ENCODE measurements around the gene C18orf54.

The C18orf54 gene

DNA sequence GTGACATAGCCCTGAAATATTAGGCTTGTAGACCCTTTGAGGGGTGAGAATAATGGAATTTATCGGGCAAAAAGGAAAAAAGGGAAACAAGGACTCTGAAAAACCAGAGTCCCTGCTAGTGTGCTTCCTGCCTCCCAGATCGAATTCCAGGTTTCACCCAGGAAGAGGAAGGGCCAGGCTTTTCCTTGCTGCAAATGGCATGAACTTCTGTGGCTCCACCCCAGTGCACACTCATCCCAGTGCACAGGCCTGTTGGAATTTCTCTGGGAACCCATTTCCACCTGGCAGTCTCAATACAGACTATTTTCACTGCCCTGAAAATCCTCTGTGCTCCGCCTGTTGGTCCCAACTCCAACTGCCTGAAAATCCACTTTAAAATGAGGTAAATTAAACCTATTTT lies 29.9 kb downstream of the C18orf54 start:
- DNase-seq: peak; percentile 42

DNA sequence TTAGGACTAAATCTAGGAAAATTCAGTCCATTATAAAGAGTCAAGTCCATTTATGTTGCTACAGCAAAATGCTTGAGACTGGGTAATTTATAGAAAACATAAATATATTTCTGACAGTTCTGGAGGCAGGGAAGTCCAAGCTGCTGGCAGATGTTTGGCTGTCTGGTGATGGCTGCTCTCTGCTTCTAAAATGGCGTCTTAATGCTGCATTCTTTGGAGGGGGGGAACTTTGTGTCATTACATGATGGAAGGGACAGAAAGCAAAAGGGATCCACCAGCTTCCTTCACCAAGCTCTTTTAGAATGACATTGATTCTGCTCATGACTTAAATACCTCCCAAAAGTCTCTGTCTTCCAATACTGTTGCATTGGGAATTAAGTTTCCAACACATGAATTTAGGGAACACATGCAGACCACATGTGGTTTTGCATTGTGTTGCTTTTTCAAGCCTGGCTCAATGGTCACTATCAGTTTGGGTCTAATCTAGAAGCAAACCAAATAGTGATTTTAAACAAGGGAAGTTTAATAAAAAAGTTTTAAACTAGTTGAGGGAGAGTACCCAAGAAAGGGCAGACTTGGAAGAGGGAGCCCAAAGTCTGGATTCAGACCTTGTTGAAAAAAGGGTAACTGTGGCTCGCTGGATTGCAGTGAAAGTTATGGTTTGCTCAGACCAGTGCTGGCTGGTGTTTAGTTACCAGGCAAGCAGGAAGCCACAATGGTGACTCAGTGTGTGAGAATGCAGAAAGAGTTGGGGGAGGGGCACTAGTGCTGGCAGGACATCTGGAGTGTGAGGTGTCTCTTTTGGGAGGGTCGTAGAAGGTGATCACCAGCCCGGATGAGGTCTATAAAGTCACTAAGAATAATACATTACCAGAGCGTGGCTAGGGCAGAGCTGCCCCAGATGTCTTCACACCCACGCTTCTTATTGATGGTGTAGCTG lies 30.8 kb downstream of the C18orf54 start:
- DNase-seq: peak; percentile 90

DNA sequence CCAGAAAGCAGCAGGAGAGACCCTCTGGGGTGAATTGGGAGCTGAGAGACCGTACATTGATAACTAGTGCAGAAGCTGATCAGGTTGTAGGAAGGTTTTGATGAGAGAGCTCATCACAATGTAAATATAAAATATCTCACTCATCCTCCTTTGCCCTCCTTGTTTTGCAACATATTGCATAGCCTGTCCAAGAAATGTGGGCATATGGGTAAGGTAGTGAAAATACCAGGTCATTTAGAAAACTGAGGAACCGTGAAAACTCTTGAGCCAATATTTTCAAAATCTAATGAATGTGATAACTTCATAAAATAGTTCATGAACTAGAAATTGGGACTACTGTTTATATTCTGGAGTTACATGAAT lies 31.4 kb downstream of the C18orf54 start:
- no peak for DNase-seq

DNA sequence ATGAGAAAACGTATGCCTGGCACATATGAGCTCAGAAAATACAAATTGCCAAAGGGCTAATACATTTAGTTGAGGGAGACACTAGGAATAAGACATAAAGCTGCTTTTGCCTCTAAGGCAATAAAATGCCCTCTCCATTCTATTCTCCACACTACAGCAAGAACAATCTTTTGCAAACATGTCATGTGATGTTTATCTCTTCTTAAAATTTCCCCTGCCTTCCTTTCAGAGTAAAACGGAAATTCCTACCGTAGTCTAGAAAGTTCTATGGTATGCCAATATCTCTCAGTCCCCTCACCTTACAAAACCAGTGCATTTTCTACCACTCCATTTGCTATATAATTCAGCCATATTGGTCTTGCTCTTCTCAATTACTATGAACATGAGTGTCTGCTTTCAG lies 33.1 kb downstream of the C18orf54 start:
- no peak for DNase-seq

DNA sequence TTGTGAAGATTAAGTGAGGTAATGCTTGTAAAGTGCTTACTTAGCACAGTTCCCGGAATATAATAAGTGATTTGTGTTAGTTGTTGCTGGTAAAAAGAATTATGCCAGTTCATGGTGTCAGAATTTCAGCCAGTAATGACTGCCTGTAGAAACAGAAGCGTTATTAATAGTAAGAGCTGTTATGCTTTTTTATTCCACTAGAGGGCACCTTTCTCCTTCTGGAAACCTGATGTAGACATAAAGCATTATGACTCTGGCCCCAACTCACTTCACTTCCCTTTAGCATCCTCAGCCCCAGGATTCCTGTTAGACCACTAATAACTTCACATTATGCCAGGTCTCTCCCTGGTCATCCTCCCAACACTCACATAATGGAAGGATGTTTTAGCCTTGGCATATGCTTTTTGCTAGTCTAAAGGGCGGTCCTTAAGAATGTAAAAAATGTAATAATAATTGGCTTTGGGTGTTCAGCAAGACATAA lies 34.9 kb downstream of the C18orf54 start:
- peak; percentile 68 for DNase-seq

DNA sequence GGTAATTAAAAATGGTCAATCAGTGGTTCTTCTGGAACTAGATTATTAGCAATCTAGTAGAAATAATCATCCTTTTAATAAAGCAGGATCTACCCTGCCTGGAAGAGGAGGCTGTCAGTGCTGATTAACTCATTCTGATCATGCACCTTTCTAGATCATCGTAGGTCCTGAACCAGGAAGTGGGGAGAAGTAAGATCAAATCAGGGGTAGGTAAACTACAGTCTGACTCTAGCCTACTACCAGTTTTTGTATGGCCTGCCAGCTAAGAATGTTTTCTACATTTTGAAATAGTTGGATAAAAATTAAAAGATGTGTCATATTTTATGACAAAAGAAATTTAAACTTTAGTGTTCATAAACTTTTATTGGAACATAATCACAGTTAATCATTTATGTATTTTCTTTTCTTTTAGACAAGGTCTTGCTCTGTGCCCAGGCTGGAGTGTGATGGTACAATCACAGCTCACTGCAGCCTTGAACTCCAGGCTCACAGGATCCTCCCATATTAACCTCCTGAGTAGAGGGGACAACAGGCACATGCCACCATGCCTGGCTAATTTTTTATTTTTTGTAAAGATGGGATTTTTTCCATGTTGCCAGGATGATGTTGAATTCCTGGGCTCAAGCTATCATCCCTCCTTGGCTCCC lies 36.1 kb downstream of the C18orf54 start:
- DNase-seq: no peak

DNA sequence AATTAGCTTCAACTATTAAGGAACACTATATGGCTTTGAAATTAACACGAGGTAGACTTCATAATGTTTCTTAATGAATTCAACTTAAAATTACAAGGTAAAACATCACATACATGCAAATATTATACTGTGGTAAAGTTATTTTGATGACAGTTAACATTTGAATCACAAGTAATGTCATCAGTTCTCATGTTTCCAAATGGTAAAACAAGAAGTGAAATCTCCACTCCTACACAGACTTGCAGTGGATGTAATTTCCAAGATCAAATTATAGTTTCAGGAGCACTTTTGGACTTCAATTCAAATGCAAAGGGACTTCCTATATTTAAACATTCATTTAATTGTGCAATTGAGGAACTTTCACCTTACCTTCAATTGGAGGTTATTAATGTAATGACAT lies 39.1 kb downstream of the C18orf54 start:
- no peak for DNase-seq

DNA sequence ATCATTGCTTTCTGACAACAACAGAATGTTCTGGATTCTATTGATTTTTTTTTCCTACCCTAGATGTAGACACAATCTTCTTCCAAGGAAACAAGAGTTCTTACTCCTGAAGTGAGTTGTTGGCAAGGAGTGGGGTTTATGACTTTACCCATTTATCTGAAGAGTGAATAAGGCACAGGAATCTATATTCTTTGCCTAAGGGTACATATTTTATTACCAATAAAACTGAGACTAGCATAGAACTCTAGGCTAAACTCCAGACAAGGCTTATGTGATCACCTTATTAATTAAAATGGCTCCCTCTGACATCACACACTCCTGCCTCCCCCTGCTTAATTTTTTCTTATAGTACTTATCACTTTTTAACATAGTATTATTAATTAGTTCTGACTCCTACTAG lies 47.6 kb downstream of the C18orf54 start:
- DNase-seq: no peak

DNA sequence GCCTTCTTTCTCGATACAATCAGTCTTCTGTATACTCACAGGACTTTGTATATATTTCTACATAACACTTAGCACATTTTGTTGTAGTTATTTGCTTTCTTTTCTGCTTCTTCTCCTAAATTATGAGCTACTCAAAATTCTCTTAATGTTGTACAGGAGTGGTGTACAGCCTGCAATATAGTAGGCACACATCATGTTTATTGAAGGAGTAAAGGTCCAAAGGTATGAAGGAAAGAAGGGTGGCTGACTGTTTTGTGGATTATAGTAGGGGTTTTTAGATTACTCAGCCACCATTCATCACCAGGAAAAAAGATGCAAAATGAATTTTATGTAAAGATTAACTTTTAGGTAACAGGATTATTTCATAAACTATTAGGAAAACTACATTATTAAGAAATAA lies 54.1 kb downstream of the C18orf54 start:
- no peak for DNase-seq

DNA sequence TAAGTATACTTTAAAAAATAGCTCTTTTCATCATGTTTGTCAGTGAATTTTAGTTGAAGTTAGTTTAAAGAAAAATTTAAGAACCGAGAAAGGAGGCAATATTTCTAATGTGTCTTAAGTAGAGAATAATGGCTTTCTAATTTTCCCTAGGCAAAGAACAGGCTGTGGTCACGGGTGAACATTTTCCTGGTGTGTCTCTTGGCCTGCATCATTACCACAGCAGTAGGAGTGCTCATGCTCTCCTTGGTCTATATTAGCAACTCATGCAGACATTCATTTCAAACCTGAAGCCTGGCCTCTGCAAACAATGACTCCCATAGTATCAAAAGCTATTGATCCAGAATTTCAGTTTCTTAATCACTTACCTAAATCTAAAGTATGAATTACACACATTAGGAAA lies 57.4 kb downstream of the C18orf54 start:
- DNase-seq: no peak

DNA sequence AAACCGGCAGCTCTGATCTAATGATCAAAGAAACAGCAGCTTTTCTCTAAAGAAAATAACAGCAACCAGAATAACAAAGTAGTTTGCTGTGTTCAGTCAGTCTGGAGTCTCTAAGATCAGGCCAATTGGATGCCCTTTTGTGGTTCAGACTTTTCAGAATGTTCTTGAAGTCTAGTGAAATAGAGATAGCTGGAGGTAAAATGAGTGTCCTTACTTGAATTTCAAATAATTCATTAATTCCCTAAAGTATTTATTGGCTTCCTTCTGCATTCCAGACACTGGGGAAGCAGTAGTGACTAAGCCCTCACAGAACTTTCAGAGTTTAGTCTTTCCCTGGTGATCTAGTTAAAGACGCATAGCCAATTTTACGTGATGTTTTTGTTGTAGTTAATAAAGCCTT lies 58.7 kb downstream of the C18orf54 start:
- DNase-seq: peak; percentile 72

DNA sequence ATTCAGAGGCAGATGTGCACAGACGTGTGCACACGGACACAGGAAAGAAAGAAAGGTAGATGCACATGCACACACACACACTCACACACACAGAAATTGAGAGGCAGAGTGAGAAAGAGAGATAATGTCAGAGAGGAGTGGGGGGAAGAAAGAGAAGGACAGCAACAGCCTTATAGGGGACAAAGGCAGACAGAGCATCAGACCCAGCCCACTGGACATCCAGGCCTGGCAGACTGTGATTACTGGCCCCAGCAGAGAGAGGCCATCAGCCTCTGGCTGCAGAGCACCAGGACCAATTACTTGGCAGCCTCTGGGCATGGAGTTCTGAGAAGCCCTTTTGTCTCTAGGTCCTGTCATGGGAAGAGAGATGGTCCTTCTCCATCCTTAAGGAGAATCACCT lies 66.1 kb downstream of the C18orf54 start:
- DNase-seq: no peak

DNA sequence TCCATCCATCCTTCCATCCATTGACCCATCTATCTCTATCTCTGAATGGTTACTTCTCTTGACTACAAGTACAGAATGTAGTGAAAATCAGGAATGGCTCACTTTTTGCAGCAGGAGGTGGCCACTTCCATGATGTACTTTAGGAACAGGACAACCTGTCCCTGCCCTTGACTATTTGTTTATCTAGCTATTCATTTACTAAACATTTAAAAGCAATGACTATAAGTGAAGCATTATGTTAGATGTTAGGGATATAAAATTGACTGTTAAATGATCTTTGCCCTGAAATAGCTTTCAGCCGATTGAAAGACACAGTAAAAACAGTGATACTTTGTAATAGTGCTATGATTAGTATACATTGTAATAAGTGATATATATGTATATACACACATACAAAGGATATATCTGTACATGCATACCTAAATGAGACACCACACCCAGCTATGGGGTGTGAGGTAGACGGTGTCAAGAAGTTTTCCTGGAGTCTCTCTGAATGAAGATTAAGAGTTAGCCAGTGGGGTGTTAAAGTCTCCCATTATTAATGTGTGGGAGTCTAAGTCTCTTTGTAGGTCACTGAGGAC lies 68.5 kb downstream of the C18orf54 start:
- DNase-seq: no peak
